HG03280 (cell line): Measurements from ENCODE around the gene VHLL.
A peak's percentile ranks its signal among the peaks of the same experiment; 100 is the strongest.
"Not testable (repeated sequence)": the region's sequence is repeated elsewhere in the genome, so short reads cannot be mapped to it uniquely, and the experiment has no call there.

Experiments used
- ATAC-seq: cut with Tn5 transposase; IDR thresholded peaks from one replicate; pipeline ENCODE4 v1.9.1; 2021; ENCODE audit warnings: mild to moderate bottlenecking, moderate library complexity; ENCODE audit not compliant: unreplicated experiment

The VHLL gene

GRCh38 chr1:156298852-156299357 is at the start of gene VHLL:
VHLL (minus strand) TSS chr1:156299307; CDS start chr1:156299189, 118 bp downstream.
- ATAC-seq = no peak

GRCh38 chr1:156347331-156347730 is 48.2 kb upstream of the VHLL start:
- ATAC-seq = no peak

- no peak for ATAC-seq
Measured at GRCh38 chr1:156346636-156347035, 47.5 kb upstream of the VHLL start.

- not testable (repeated sequence) for ATAC-seq
Measured at GRCh38 chr1:156346035-156346434, 46.9 kb upstream of the VHLL start.

GRCh38 chr1:156344409-156344808 is 45.3 kb upstream of the VHLL start:
- no peak for ATAC-seq

GRCh38 chr1:156342166-156342955 is 43.3 kb upstream of the VHLL start:
- ATAC-seq = no peak

- peak; percentile 93 for ATAC-seq
Measured at GRCh38 chr1:156338180-156338976, 39.3 kb upstream of the VHLL start, which contains the start of the genes CCT3 and TSACC. CCT3 (minus strand) TSS chr1:156338292; CDS start chr1:156338184, 108 bp downstream. TSACC (plus strand) TSS chr1:156338526; CDS start chr1:156339758, 1,232 bp downstream.

GRCh38 chr1:156337888-156338179 is 38.7 kb upstream of the VHLL start:
- peak; percentile 1 for ATAC-seq

GRCh38 chr1:156337052-156337887 is 38.2 kb upstream of the VHLL start:
- no peak for ATAC-seq

- ATAC-seq = no peak
Measured at GRCh38 chr1:156336242-156336641, 37.1 kb upstream of the VHLL start.

GRCh38 chr1:156323179-156323578 is 24.1 kb upstream of the VHLL start:
- ATAC-seq = not testable (repeated sequence)

- no peak for ATAC-seq
Measured at GRCh38 chr1:156320560-156320959, 21.5 kb upstream of the VHLL start.

- no peak for ATAC-seq
Measured at GRCh38 chr1:156319664-156320063, 20.6 kb upstream of the VHLL start.

GRCh38 chr1:156316909-156317308 is 17.8 kb upstream of the VHLL start:
- ATAC-seq = no peak

- ATAC-seq = no peak
Measured at GRCh38 chr1:156310962-156311361, 11.9 kb upstream of the VHLL start.

- no peak for ATAC-seq
Measured at GRCh38 chr1:156308078-156308477, 9.0 kb upstream of the VHLL start.

- ATAC-seq = no peak
Measured at GRCh38 chr1:156305215-156305614, 6.1 kb upstream of the VHLL start.

GRCh38 chr1:156303241-156303640 is 4.1 kb upstream of the VHLL start:
- ATAC-seq = no peak

- no peak for ATAC-seq
Measured at GRCh38 chr1:156295391-156295947, 3.6 kb downstream of the VHLL start, which contains the start of gene GLMP. GLMP (minus strand) TSS chr1:156295679; CDS start chr1:156295645, 34 bp downstream.

- no peak for ATAC-seq
Measured at GRCh38 chr1:156293895-156294294, 5.2 kb downstream of the VHLL start.

GRCh38 chr1:156293098-156293434 is 6.0 kb downstream of the VHLL start:
- ATAC-seq = no peak
